HFF-Myc (cell line): ENCODE data around the gene RAB40C.

Experiments
- DNase-seq: peaks from one replicate; pipeline ENCODE4 v3.0.0-alpha.2; 2011; ENCODE audit warnings: low read depth; ENCODE audit errors: extremely low read depth
- H3K4me3 ChIP-seq: replicated peaks from 2 replicates; pipeline ENCODE4 v1.5.1; 2011; ENCODE audit warnings: low read depth, mild to moderate bottlenecking, control low read depth, low read length
- CTCF ChIP-seq: IDR thresholded peaks from 2 replicates; pipeline ENCODE4 v1.5.1; 2012; ENCODE audit warnings: mild to moderate bottlenecking, low read depth, low read length, control low read depth; ENCODE audit errors: missing control alignments

The RAB40C gene

GRCh38 chr16:563072-563644 lies 26.7 kb upstream of the RAB40C start:
- no peak for DNase-seq
- TF ChIP-seq CTCF, result no peak

GRCh38 chr16:564690-565418 lies 25.0 kb upstream of the RAB40C start:
- H3K4me3 ChIP-seq, result no peak overlapping the region
- DNase-seq, result no peak
- no peak for TF ChIP-seq CTCF

More at GRCh38 chr16:563072-563644, 26.7 kb upstream of the RAB40C start:
- H3K4me3 ChIP-seq, result no peak overlapping the region

DNA sequence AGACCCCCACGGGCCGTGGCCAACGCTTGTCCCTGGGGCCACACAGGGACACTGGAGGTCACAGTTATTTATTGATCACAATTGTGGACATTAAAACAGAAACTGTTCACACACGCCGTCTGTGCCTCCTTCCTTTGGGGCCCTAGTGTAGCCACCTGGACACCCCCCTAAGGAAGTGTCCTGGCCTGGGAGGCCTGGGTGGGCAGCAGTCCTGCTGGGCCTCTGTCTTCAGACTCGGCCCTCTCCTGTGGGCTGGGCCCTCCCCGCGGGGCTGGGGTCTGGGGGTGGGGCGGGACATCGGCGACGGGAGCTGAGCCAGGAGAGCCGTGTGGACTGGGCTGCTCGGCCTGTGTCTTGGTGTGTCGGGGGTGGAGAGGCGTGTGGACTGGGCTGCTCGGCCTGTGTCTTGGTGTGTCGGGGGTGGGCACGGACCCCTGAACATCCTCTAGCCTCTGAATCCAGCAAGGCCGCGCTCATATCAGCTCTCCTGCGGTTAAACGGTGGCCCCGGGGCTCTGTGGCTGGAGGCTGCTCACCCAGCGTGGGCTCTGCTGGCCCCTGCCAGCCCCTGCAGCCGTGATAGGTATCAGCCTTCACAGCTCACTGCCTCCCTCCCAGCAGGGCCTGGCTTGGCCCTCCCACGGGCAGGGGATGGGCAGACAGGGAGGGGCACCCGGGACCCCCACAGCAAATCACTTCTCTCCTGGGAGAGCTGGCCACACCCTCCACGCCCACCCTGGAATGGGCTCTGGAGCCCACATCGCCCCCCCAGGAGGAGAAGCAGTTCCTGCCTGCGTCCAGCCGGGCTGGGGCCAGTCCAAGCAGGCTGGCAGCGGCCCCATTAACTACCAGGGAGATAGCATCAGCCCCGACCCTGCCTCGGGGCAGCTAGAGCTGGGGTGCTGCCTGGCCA lies 24.2 kb upstream of the RAB40C start:
- no peak for TF ChIP-seq CTCF
- no peak overlapping the region for H3K4me3 ChIP-seq
- no peak for DNase-seq

- H3K4me3 ChIP-seq, result no peak within 1 kb of the TSS
- DNase-seq, result no peak
- no peak for TF ChIP-seq CTCF
These were observed 23.1 kb upstream of the RAB40C start, which contains the start of gene NHLRC4 for GRCh38 chr16:566475-567372. NHLRC4 (plus strand) TSS chr16:567005; CDS start chr16:568048, 1,043 bp downstream.

DNA sequence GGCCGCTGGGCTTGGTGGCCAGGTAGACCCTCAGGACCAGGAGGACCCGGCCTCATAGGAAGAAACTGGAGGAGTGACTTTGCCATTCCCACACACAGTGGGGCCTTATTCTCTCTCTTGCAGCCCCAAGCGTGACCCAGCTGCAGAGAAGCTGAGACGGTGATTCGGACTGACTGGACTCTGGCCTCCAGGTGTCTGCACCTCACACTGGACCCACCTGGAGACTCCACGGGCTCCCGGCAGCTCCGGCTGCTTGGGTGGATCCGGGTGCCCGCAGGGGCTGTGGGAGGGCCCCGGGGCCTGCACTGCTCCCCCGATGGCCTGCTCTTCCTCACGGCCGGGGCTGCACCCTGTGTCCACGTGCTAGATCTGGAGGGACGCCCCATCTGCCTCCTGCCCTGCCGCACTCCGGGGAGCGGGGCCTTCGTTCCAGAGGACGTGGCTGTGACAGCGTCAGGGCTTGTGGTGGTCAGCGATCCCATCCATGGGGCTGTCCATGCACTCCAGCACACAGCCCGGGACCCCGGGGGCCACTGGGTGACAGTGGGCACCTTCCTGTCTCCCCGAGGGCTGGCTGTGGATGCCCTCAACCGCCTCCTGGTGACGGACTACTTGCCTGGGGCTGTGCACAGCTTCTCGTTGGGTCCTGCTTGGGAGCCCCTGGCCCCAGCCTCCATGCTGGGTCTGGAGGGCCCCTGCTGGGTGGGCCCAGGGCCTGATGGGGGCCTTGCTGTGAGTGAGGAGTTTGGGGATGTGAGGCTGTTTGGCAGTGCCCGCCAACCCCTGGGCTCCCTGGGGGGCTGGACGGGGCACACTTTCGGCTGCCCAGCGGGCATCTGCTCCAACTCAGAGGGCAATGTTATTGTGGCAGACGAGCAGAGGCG lies 22.3 kb upstream of the RAB40C start:
- no peak for TF ChIP-seq CTCF
- DNase-seq, result no peak
- H3K4me3 ChIP-seq, result no peak overlapping the region
